Ectodermal cell (in vitro differentiated cells): ENCODE results near the gene FXYD6.

ENCODE experiments used
- H3K27ac ChIP-seq: 2 replicates; pipeline ENCODE4 v1.7.0; 2013; ENCODE audit warnings: mild to moderate bottlenecking, low read depth, low read length; ENCODE audit not compliant: insufficient read depth, poor library complexity, severe bottlenecking
- H3K27me3 ChIP-seq: 2 replicates; pipeline ENCODE4 v1.7.0; 2013; ENCODE audit warnings: mild to moderate bottlenecking, low read length; ENCODE audit not compliant: insufficient read depth, control insufficient read depth, poor library complexity, severe bottlenecking
- H3K36me3 ChIP-seq: one replicate; pipeline ENCODE4 v1.7.0; 2013; ENCODE audit warnings: low read length; ENCODE audit not compliant: control insufficient read depth, insufficient read depth
- H3K4me1 ChIP-seq: one replicate; pipeline ENCODE4 v1.7.0; 2013; ENCODE audit warnings: low read length; ENCODE audit not compliant: control insufficient read depth, insufficient read depth
- H3K4me3 ChIP-seq: 2 replicates; pipeline ENCODE4 v1.7.0; 2013; ENCODE audit warnings: low read depth, low read length, control low read depth; ENCODE audit not compliant: insufficient read depth
- H3K9me3 ChIP-seq: 2 replicates; pipeline ENCODE4 v1.7.0; 2013; ENCODE audit warnings: mild to moderate bottlenecking, low read length, moderate library complexity; ENCODE audit not compliant: control insufficient read depth
- WGBS, 2 experiments: methylation state at CpG; one replicate each; pipeline ENCODE4 v1.1.7; 2013; ENCODE audit warnings: missing lambda C conversion rate in 2 of 2; 5-methylcytosine and 5-hydroxymethylcytosine counted together

FXYD6 gene

GRCh38 chr11:117887431-117888138, 11.1 kb upstream of the FXYD6 start:
- H3K4me3 ChIP-seq: no peak overlapping the region
- H3K36me3 ChIP-seq: no peaks in the 10 kb centered on the region
- 84 to 86% methylated on average over 9 of the region's 9 CpGs for WGBS, 2 experiments
- no peak overlapping the region for H3K27ac ChIP-seq
- no peaks in the 10 kb centered on the region for H3K9me3 ChIP-seq
- H3K27me3 ChIP-seq: no peaks in the 10 kb centered on the region
- H3K4me1 ChIP-seq: no peaks in the 10 kb centered on the region

DNA sequence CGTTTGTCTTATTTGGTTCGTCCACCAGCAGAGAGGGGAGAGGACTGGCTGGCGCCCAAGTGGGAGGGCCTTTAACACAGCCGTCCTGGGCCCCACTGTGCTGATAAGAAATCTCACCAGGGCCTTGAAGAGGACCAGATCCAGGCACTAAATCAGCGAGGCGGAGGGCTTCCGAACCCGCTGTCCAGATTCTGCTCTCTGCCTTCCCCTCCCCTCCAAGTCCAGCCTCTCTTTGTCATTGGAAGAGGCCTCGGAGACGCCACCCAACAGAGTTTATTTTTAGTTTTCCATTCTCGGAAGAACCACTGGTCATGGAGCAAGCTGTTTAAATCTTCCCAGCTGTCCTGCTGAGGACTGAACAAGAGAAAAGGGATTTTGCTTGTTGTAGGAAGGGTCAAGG, 9.3 kb upstream of the FXYD6 start:
- 82 to 84% methylated on average over 11 of the region's 11 CpGs for WGBS, 2 experiments
- H3K9me3 ChIP-seq: no peaks in the 10 kb centered on the region
- H3K4me3 ChIP-seq: no peak overlapping the region
- no peak overlapping the region for H3K27ac ChIP-seq
- H3K4me1 ChIP-seq: no peaks in the 10 kb centered on the region
- no peaks in the 10 kb centered on the region for H3K36me3 ChIP-seq
- H3K27me3 ChIP-seq: no peaks in the 10 kb centered on the region

GRCh38 chr11:117884994-117885393, 8.5 kb upstream of the FXYD6 start:
- Histone ChIP-seq H3K27me3 (no peaks in the 10 kb centered on the region), H3K9me3 (no peaks in the 10 kb centered on the region), H3K36me3 (no peaks in the 10 kb centered on the region), H3K27ac (no peak overlapping the region), H3K4me3 (no peak overlapping the region), H3K4me1 (no peaks in the 10 kb centered on the region)
- WGBS, 2 experiments: 92% methylated on average over 7 of the region's 7 CpGs

DNA sequence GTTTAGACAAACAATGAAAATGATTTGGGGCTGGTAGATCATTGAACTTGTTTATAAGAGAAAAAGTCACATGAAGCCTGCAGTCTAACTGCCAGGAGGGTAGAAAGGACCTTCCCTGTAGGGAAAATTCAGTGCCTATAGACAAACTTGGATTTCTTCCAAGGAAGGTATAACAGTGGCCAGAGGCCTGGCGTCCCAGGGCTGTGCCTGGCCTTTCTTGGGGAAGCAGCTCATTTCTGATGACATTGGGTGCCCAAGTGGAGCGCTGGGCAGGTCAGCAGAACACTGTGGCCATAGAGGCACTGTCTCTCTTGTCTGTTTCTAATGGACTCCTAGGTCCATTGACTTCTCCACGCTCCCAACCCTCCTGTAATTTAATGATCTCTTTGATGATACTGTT, 6.6 kb upstream of the FXYD6 start:
- 84 to 96% methylated on average over 3 of the region's 3 CpGs for WGBS, 2 experiments
- H3K4me3 ChIP-seq: no peak overlapping the region
- no peak overlapping the region for H3K27ac ChIP-seq
- no peaks in the 10 kb centered on the region for H3K9me3 ChIP-seq
- peaks cover 2% of the 10 kb centered on the region for H3K4me1 ChIP-seq
- H3K27me3 ChIP-seq: peaks cover 2% of the 10 kb centered on the region
- H3K36me3 ChIP-seq: no peaks in the 10 kb centered on the region

DNA sequence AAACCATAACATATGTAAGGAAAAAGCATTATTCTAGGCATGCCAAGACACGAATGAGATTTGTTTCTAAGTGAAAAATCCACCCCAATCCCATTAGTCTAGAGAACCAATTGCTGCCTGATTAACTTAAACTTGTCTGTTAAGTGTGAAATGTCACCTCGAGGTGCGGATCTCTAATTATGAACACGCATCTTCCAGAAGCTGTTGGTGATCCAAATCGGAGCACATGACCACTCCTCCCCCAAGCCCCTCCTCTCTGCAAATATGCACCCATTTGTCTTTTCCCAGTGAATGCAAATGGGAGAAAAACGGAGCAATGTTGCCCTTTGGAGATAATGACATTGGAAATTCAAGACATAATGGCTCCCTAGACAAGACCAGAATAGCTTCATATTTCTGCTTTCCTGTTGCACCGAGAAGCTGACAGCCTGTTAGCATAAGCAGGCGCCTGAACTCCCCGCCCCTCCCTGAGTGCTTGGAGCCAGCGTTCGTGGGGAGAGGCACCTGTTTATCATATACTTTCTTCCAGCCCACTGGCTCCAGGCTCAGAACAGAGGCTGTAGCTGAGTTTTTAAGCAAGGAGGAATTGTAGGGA, 6.0 kb upstream of the FXYD6 start:
- Histone ChIP-seq H3K27ac (no peak overlapping the region), H3K27me3 (peaks cover 9% of the 10 kb centered on the region), H3K36me3 (no peaks in the 10 kb centered on the region), H3K4me1 (peaks cover 8% of the 10 kb centered on the region), H3K9me3 (no peaks in the 10 kb centered on the region), H3K4me3 (no peak overlapping the region)
- WGBS, 2 experiments: 74 to 78% methylated on average over 11 of the region's 11 CpGs

- Histone ChIP-seq H3K36me3 (no peaks in the 10 kb centered on the region), H3K4me3 (no peak overlapping the region), H3K4me1 (peaks cover 8% of the 10 kb centered on the region), H3K27ac (no peak overlapping the region), H3K9me3 (no peaks in the 10 kb centered on the region), H3K27me3 (peaks cover 14% of the 10 kb centered on the region)
- WGBS, 2 experiments: 94% methylated on average over 5 of the region's 5 CpGs
Observed at GRCh38 chr11:117881217-117881616, 4.8 kb upstream of the FXYD6 start.

DNA sequence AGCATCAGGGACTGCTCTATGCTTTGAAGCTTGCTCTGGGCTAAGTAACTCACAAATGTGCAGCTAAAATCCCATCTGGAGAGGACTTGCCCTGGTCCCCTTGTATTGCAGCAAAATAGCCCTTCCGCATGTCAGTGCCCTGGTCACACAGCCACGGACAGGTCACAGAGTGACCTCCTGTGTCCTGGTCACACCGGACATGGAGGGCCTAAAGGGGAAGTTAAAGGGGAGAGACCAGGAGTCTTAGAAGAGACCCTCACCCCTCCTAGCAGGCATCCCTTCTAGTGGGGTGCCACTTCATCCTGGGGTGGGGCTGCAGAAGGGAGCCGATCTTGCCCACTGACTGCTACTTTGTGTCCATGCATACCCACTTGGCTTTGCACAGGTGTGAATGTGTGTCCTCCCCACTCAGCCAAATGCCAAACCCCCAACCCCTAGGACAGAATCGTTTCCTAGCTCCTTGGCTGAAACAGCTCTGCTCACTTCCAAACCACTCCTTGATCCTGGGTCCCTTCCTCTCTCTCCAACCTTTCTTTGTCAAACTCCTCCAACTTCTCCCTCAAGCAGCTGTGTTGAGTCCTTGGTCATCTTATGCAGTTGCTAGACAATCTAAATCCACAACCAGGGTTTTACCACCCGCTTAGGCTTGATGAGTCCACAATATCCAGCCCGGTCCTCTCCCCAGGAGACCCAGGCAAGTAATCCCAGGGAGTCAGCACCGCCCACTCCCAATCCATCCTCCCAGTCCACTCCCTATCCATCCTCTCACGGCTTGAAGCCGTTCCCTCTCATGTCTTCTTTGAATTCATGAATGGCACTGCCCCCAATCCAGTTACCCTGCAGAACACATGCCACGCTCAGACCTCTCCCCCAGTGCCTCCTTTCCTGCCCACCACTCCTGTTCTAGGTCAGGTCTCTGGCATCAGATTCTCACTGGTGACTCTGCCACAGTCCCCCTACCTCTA, 3.3 kb upstream of the FXYD6 start:
- Histone ChIP-seq H3K4me1 (peaks cover 12% of the 10 kb centered on the region), H3K27me3 (peaks cover 14% of the 10 kb centered on the region), H3K27ac (no peak overlapping the region), H3K9me3 (no peaks in the 10 kb centered on the region), H3K36me3 (no peaks in the 10 kb centered on the region), H3K4me3 (no peak overlapping the region)
- 85 to 88% methylated on average over 11 of the region's 11 CpGs for WGBS, 2 experiments

- Histone ChIP-seq H3K4me1 (peaks cover 14% of the 10 kb centered on the region), H3K27ac (no peak overlapping the region), H3K4me3 (no peak overlapping the region), H3K9me3 (no peaks in the 10 kb centered on the region), H3K27me3 (peaks cover 14% of the 10 kb centered on the region), H3K36me3 (no peaks in the 10 kb centered on the region)
- 95 to 97% methylated on average over 3 of the region's 3 CpGs for WGBS, 2 experiments
Observed at GRCh38 chr11:117878939-117879475, 2.5 kb upstream of the FXYD6 start.

GRCh38 chr11:117878314-117878938, 2.0 kb upstream of the FXYD6 start:
- peaks cover 14% of the 10 kb centered on the region for H3K27me3 ChIP-seq
- 91% methylated on average over 6 of the region's 6 CpGs for WGBS, 2 experiments

More at GRCh38 chr11:117878314-117878938, 2.0 kb upstream of the FXYD6 start:
- peaks cover 14% of the 10 kb centered on the region for H3K4me1 ChIP-seq
- no peak overlapping the region for H3K4me3 ChIP-seq
- no peaks in the 10 kb centered on the region for H3K36me3 ChIP-seq
- H3K27ac ChIP-seq: no peak overlapping the region
- no peaks in the 10 kb centered on the region for H3K9me3 ChIP-seq
